Measurements from ENCODE around the gene HTR2C.
A peak's percentile ranks its signal among the peaks of the same experiment; 100 is the strongest.
"Not testable (repeated sequence)": the region's sequence is repeated elsewhere in the genome, so short reads cannot be mapped to it uniquely, and the experiment has no call there.

The HTR2C gene

DNA sequence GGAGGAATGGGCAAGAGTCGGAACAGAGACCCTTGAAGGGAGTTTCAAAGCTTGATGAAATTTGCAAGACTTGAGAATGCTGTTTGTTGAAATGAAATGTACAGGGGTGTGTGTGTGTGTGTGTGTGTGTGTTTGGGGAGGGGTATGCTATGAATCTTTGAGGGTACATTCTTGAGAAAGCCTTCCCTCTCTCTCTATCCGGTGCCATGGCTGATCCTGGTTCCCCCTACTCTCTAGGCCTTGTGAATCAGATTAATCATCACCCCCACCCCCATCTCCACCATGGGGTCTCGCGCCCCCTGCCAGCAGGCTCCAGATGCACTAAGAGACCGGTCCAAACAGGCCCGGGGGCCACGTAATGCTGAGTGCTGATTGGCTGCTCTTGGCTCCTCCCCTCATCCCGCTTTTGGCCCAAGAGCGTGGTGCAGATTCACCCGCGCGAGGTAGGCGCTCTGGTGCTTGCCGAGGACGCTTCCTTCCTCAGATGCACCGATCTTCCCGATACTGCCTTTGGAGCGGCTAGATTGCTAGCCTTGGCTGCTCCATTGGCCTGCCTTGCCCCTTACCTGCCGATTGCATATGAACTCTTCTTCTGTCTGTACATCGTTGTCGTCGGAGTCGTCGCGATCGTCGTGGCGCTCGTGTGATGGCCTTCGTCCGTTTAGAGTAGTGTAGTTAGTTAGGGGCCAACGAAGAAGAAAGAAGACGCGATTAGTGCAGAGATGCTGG, at the start of gene HTR2C:
HTR2C (plus strand) TSS at position 441 of the 729 bp plus-strand sequence. CDS start 142,851 bp downstream, outside the sequence.
- no peak within 1 kb of the TSS for H3K27ac ChIP-seq
- H3K4me3 ChIP-seq = peak within 1 kb of the TSS in 2 of 7 experiments; percentile 12

DNA sequence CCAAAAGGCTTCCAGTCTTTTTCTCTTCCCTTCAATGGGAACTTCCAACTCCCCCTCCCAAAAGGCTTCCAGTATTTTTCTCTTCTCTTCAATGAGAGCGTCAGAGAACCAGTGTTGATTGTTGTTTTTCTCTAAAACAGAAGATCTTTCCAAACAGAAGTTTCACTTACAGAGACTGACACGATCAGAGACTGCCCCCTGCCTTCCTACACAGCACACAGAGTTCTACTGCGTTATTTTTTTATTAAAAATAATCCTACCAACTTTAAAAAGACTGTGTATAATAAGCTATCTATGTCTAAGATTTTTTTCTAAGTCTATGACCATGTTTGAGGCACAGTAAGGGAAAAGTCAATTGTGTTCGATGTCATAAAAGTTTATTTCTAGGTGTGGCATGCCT, 3.5 kb upstream of the HTR2C start:
- Histone ChIP-seq H3K4me3 (no peak overlapping the region), H3K27ac (no peak overlapping the region)

- no peak overlapping the region for H3K4me3 ChIP-seq
- H3K27ac ChIP-seq = no peak overlapping the region
Observed at GRCh38 chrX:114581528-114582263, 2.2 kb upstream of the HTR2C start.

DNA sequence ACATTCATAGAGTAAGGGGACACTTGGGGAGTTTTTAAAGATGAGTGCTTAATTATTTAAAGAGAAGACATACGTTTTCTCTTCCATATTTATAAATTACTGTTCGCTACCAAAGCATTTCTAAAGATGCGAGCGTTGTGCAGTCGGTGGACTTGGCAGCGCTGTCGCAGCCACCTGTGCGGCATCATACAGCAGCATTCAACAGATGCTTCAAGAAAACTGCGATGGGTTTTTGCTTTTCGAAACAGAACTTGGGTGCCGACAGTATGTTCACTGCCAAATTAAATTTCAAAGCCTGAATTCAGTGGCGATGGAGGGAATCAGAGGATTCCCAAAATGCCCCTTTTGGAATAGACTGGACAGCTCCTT, 1.6 kb upstream of the HTR2C start:
- Histone ChIP-seq H3K4me3 (no peak overlapping the region), H3K27ac (no peak overlapping the region)

DNA sequence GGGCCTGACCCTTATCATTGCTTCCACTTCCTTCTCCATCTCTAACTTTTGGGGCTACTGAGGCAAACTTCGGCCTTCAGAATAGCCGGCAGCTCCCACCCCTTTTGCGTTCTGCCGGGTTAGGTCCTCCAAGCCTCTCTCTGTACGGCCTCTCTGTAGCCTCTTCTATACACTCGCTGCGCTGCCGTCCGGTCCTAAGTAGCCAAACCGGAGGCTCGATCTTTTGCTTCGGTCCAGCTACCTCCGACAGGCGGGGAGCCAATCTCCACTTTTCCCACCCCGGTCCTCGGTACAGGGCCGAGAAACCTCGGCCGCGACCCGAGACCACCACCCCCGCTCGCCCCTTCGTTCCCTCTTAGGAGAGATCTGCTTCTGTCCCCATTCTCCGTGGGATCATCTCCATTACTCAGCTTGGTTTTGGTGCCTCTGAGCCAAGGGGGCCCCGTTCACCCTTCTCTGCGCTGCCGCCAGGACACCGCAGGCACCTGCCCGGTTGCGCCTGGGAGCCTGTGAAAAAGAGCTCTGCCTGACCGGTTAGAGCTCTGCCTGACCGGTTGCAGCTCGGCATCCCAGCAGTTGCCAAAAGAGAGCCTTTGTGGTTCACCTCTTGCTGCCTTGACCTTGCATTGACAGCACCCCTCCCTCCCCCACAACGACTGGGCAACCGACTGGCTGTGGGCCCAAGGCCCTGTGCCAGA, 1.0 kb upstream of the HTR2C start:
- Histone ChIP-seq H3K4me3 (no peak overlapping the region), H3K27ac (no peak overlapping the region)

- Histone ChIP-seq H3K27ac (no peak overlapping the region), H3K4me3 (peak overlapping the region in 2 of 7 experiments; percentile 12)
Observed at GRCh38 chrX:114584375-114584943, 573 bp downstream of the HTR2C start.

DNA sequence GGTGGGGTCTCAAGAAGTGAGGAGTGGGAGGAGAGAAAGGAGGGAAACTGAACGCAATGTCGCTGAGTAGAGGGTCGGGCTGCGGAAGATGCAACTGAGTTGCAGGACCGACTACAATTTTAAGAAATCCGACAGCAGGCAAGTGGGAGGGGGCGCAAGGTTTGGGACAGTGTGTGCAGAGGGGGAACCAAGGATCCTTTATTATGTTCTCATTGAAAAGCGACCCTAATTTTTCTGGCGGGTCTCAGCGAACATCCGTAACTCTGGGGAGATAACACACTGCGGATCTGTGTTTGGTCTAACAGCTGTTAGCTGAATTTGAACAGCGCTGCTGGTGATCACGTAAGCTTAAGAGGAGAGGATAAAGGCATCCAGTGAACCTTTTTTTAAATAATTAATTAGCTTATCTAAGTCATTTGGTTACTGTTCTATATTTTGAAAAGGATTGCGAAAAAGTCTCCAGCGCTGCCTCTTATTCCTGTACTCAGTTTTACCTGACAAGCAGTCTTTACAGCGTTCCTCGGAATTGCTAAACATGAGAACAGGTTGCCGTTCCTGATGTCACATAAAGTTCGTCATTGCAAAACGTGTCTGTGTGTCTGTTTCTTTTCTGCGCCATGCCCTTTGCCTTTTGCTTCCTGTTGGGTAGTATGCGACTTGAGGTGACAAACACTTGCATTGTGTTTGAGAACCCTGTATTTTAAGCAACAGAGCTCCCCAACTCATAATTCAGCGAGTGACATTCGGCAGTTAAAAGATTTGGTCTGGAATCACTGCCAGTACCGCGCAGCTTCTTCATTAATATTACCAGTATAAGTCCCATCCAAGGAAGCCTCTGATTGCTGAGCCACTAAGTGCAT, 1.3 kb downstream of the HTR2C start:
- no peak overlapping the region for H3K4me3 ChIP-seq
- no peak overlapping the region for H3K27ac ChIP-seq

DNA sequence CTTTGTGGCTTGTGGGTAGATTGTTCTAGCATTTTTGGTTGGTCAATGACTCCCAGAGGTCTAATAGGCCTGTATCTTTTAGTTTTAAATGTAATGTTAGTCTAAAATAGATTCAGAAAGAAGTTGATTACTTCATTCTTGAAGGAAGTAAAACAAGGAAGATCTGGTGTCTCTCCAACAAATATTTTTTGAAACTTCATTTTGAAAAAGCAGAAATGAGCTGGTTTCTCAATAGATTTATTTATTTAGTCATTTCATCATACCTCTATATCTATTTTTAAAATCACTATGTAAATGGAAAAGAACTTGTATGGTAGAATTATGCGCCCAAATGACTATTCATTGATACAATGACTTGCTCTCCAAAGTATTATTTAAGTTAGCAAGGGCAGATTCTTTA, 7.2 kb downstream of the HTR2C start:
- H3K4me3 ChIP-seq = no peak overlapping the region
- H3K27ac ChIP-seq = no peak overlapping the region

- Histone ChIP-seq H3K4me3 (no peak overlapping the region), H3K27ac (no peak overlapping the region)
Observed at GRCh38 chrX:114599305-114599704, 15.4 kb downstream of the HTR2C start.

DNA sequence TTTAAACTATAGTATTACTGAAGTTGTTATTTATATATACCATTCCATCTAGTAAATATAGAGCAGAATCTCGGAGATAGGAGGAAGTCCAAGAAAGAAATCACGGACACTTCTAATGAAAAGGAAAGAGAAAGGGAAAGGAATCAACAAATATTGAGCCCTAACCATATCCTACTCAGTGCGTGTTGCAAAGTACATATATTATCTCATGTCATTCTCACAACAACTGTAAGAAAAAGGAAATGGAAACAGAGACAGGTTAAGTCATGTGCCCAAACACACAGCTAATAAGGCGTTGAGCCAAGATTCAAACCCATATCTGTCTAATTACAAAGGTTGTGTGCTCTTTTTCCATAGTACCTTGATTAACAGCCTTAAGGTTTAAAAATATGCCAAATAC, 16.0 kb downstream of the HTR2C start:
- Histone ChIP-seq H3K4me3 (no peak overlapping the region), H3K27ac (no peak overlapping the region)

DNA sequence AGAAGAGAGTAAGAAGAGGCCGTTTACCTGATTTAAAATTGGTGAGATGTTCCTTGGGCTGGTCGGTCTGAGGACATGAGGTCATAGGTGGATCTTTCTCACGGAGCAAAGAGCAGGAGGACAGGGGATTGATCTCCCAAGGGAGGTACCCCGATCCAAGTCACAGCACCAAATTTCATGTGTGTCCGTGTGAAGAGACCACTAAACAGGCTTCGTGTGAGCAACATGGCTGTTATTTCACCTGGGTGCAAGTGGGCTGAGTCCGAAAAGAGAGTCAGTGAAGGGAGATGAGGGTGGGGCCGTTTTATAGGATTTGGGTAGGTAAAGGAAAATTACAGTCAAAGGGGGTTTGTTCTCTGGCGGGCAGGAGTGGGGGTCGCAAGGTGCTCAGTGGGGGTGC, 22.7 kb downstream of the HTR2C start:
- H3K4me3 ChIP-seq, H3K27ac ChIP-seq: not testable (repeated sequence)

- H3K27ac ChIP-seq = no peak overlapping the region
- H3K4me3 ChIP-seq = no peak overlapping the region
Observed at GRCh38 chrX:114611018-114611619, 27.2 kb downstream of the HTR2C start.

GRCh38 chrX:114615765-114616164, 31.9 kb downstream of the HTR2C start:
- Histone ChIP-seq H3K27ac (no peak overlapping the region), H3K4me3 (no peak overlapping the region)

DNA sequence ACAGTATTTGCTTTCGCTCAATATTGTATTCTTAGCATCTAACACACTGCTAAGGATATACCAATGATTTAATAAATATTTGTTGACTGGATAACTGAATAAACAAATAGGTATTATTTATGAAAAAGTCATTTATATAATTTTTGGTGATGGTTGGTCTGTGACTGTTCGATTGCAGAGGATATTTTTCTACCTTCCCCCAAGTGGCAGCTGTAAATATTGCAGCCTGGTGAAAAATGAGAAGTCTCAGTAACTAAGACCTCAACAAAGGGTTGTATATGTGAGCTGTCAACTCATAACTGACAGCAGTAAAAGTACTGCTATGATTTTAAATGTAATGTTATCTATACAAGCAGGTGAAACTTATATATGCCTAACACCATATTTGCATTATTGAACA, 36.0 kb downstream of the HTR2C start:
- Histone ChIP-seq H3K4me3 (no peak overlapping the region), H3K27ac (no peak overlapping the region)

GRCh38 chrX:114626323-114626722, 42.4 kb downstream of the HTR2C start:
- no peak overlapping the region for H3K27ac ChIP-seq
- no peak overlapping the region for H3K4me3 ChIP-seq

DNA sequence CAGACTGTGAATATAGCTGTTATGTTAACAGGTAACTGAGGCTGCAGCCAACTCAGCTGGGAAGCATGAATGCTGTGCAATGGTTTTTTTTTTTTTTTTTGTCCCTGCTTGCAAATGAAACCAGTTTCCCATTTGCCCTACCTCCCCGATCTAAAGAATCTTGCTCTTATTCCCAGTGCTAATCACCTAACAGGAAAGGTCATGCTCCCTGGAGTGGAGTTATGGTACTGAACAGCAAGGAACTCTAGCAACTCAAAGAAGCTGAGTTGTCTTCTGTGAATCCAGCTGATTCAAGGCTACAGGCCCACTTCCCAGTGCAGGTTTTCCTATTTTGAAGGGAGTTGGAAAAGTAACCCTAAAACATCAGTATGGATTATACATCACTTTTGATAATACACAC, 52.1 kb downstream of the HTR2C start:
- H3K27ac ChIP-seq = no peak overlapping the region
- H3K4me3 ChIP-seq = no peak overlapping the region

GRCh38 chrX:114650351-114650750, 66.5 kb downstream of the HTR2C start:
- H3K27ac ChIP-seq = no peak overlapping the region
- no peak overlapping the region for H3K4me3 ChIP-seq

GRCh38 chrX:114675365-114675764, 91.5 kb downstream of the HTR2C start:
- Histone ChIP-seq H3K27ac (no peak overlapping the region), H3K4me3 (no peak overlapping the region)

DNA sequence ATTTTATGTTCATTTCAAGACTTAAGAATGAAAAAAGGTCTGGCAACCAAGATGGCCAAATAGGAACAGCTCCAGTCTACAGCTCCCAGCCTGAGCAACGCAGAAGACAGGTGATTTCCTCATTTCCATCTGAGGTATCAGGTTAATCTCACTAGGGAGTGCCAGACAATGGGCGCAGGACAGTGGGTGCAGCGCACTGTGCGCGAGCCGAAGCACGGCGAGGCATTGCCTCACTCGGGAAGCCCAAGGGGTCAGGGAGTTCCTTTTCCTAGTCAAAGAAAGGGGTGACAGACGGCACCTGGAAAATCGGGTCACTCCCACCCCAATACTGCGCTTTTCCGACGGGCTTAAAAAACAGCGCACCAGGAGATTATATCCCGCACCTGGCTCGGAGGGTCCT, 116.6 kb downstream of the HTR2C start:
- not testable (repeated sequence) for H3K4me3 ChIP-seq, H3K27ac ChIP-seq

Measured in skin epidermis (tissue), 12 donors.